ENCODE data around the gene MTERF4. TPM values are rescaled to one million over a fixed set of nuclear protein-coding genes. Genes with fewer than 3 reads are reported as not detected.
"Not testable (repeated sequence)": the region's sequence is repeated elsewhere in the genome, so short reads cannot be mapped to it uniquely, and the experiment has no call there.

The MTERF4 gene
- total and polyA plus RNA-seq, 9 donors: 27.6 to 42.0 (median 32.6) TPM

- WGBS (ENCODE audit: insufficient coverage): no CpG with 5 or more reads among the region's 10 CpGs
- not testable (repeated sequence) for H3K4me3 ChIP-seq (ENCODE audit: low read length); H3K36me3 ChIP-seq (ENCODE audit: control insufficient read depth, insufficient read depth, low read length); H3K27ac ChIP-seq (ENCODE audit: low read length); DNase-seq; H3K9me3 ChIP-seq (replicated peaks; ENCODE audit: control insufficient read depth, low read depth, low read length); H3K27me3 ChIP-seq (ENCODE audit: control insufficient read depth, insufficient read depth, low read length)
- peaks cover 15% of the 10 kb centered on the region for H3K4me1 ChIP-seq (ENCODE audit: control insufficient read depth, insufficient read depth, low read length)
Measured at GRCh38 chr2:241104611-241105010, 2.5 kb upstream of the MTERF4 start.

GRCh38 chr2:241103176-241103595, 1.1 kb upstream of the MTERF4 start:
- H3K9me3 ChIP-seq (replicated peaks; ENCODE audit: control insufficient read depth, low read depth, low read length): no peaks in the 10 kb centered on the region
- peaks cover 15% of the 10 kb centered on the region for H3K4me1 ChIP-seq (ENCODE audit: control insufficient read depth, insufficient read depth, low read length)
- peaks cover 19% of the 10 kb centered on the region for H3K36me3 ChIP-seq (ENCODE audit: control insufficient read depth, insufficient read depth, low read length)
- no peaks in the 10 kb centered on the region for H3K27me3 ChIP-seq (ENCODE audit: control insufficient read depth, insufficient read depth, low read length)
- peak overlapping the region; percentile 91 for H3K4me3 ChIP-seq (ENCODE audit: low read length)
- no peak overlapping the region for H3K27ac ChIP-seq (ENCODE audit: low read length)
- no peak for DNase-seq
- 30% methylated on average over 2 of the region's 5 CpGs for WGBS (ENCODE audit: insufficient coverage)

GRCh38 chr2:241099246-241099645, 2.8 kb downstream of the MTERF4 start:
- Histone ChIP-seq H3K27me3 (ENCODE audit: control insufficient read depth, insufficient read depth, low read length) (no peaks in the 10 kb centered on the region), H3K4me1 (ENCODE audit: control insufficient read depth, insufficient read depth, low read length) (peaks cover 15% of the 10 kb centered on the region), H3K36me3 (ENCODE audit: control insufficient read depth, insufficient read depth, low read length) (peaks cover 49% of the 10 kb centered on the region), H3K27ac (ENCODE audit: low read length) (no peak overlapping the region), H3K9me3 (replicated peaks; ENCODE audit: control insufficient read depth, low read depth, low read length) (no peaks in the 10 kb centered on the region), H3K4me3 (ENCODE audit: low read length) (no peak overlapping the region)
- 95% methylated on average over 5 of the region's 5 CpGs for WGBS (ENCODE audit: insufficient coverage)
- DNase-seq: no peak

GRCh38 chr2:241096979-241097378, 5.1 kb downstream of the MTERF4 start:
- no peak for DNase-seq
- Histone ChIP-seq H3K27ac (ENCODE audit: low read length) (no peak overlapping the region), H3K9me3 (replicated peaks; ENCODE audit: control insufficient read depth, low read depth, low read length) (no peaks in the 10 kb centered on the region), H3K4me3 (ENCODE audit: low read length) (no peak overlapping the region), H3K4me1 (ENCODE audit: control insufficient read depth, insufficient read depth, low read length) (peaks cover 6% of the 10 kb centered on the region), H3K27me3 (ENCODE audit: control insufficient read depth, insufficient read depth, low read length) (no peaks in the 10 kb centered on the region), H3K36me3 (ENCODE audit: control insufficient read depth, insufficient read depth, low read length) (peaks cover 63% of the 10 kb centered on the region)
- WGBS (ENCODE audit: insufficient coverage): 92% methylated on average over 8 of the region's 8 CpGs

- DNase-seq: no peak
- Histone ChIP-seq H3K36me3 (ENCODE audit: control insufficient read depth, insufficient read depth, low read length) (peaks cover 75% of the 10 kb centered on the region), H3K4me1 (ENCODE audit: control insufficient read depth, insufficient read depth, low read length) (no peaks in the 10 kb centered on the region), H3K27me3 (ENCODE audit: control insufficient read depth, insufficient read depth, low read length) (no peaks in the 10 kb centered on the region), H3K27ac (ENCODE audit: low read length) (no peak overlapping the region), H3K9me3 (replicated peaks; ENCODE audit: control insufficient read depth, low read depth, low read length) (no peaks in the 10 kb centered on the region), H3K4me3 (ENCODE audit: low read length) (no peak overlapping the region)
- WGBS (ENCODE audit: insufficient coverage): 93% methylated on average over 10 of the region's 14 CpGs
Measured at GRCh38 chr2:241095594-241096290, 6.3 kb downstream of the MTERF4 start.

GRCh38 chr2:241094924-241095420, 7.1 kb downstream of the MTERF4 start:
- no peak overlapping the region for H3K27ac ChIP-seq (ENCODE audit: low read length)
- 81% methylated on average over 4 of the region's 6 CpGs for WGBS (ENCODE audit: insufficient coverage)
- no peaks in the 10 kb centered on the region for H3K9me3 ChIP-seq (replicated peaks; ENCODE audit: control insufficient read depth, low read depth, low read length)
- no peaks in the 10 kb centered on the region for H3K27me3 ChIP-seq (ENCODE audit: control insufficient read depth, insufficient read depth, low read length)
- H3K4me1 ChIP-seq (ENCODE audit: control insufficient read depth, insufficient read depth, low read length): no peaks in the 10 kb centered on the region
- DNase-seq: no peak
- peaks cover 76% of the 10 kb centered on the region for H3K36me3 ChIP-seq (ENCODE audit: control insufficient read depth, insufficient read depth, low read length)
- H3K4me3 ChIP-seq (ENCODE audit: low read length): no peak overlapping the region

GRCh38 chr2:241094172-241094571, 7.9 kb downstream of the MTERF4 start:
- H3K4me3 ChIP-seq (ENCODE audit: low read length): no peak overlapping the region
- H3K36me3 ChIP-seq (ENCODE audit: control insufficient read depth, insufficient read depth, low read length): peaks cover 75% of the 10 kb centered on the region
- H3K4me1 ChIP-seq (ENCODE audit: control insufficient read depth, insufficient read depth, low read length): no peaks in the 10 kb centered on the region
- H3K9me3 ChIP-seq (replicated peaks; ENCODE audit: control insufficient read depth, low read depth, low read length): no peaks in the 10 kb centered on the region
- H3K27ac ChIP-seq (ENCODE audit: low read length): no peak overlapping the region
- 91% methylated on average over 5 of the region's 7 CpGs for WGBS (ENCODE audit: insufficient coverage)
- H3K27me3 ChIP-seq (ENCODE audit: control insufficient read depth, insufficient read depth, low read length): no peaks in the 10 kb centered on the region
- no peak for DNase-seq

- WGBS (ENCODE audit: insufficient coverage): 77% methylated on average over 8 of the region's 10 CpGs
- not testable (repeated sequence) for DNase-seq; H3K27ac ChIP-seq (ENCODE audit: low read length); H3K4me1 ChIP-seq (ENCODE audit: control insufficient read depth, insufficient read depth, low read length); H3K9me3 ChIP-seq (replicated peaks; ENCODE audit: control insufficient read depth, low read depth, low read length); H3K27me3 ChIP-seq (ENCODE audit: control insufficient read depth, insufficient read depth, low read length); H3K4me3 ChIP-seq (ENCODE audit: low read length)
- H3K36me3 ChIP-seq (ENCODE audit: control insufficient read depth, insufficient read depth, low read length): peaks cover 76% of the 10 kb centered on the region
Measured at GRCh38 chr2:241093133-241093781, 8.8 kb downstream of the MTERF4 start.

- H3K36me3 ChIP-seq (ENCODE audit: control insufficient read depth, insufficient read depth, low read length): peaks cover 78% of the 10 kb centered on the region
- H3K4me1 ChIP-seq (ENCODE audit: control insufficient read depth, insufficient read depth, low read length): no peaks in the 10 kb centered on the region
- WGBS (ENCODE audit: insufficient coverage): 68% methylated on average over 3 of the region's 8 CpGs
- DNase-seq: no peak
- no peaks in the 10 kb centered on the region for H3K27me3 ChIP-seq (ENCODE audit: control insufficient read depth, insufficient read depth, low read length)
- H3K27ac ChIP-seq (ENCODE audit: low read length): no peak overlapping the region
- no peak overlapping the region for H3K4me3 ChIP-seq (ENCODE audit: low read length)
- no peaks in the 10 kb centered on the region for H3K9me3 ChIP-seq (replicated peaks; ENCODE audit: control insufficient read depth, low read depth, low read length)
Measured at GRCh38 chr2:241092677-241093076, 9.4 kb downstream of the MTERF4 start.

- no peak overlapping the region for H3K27ac ChIP-seq (ENCODE audit: low read length)
- 87% methylated on average over 22 of the region's 22 CpGs for WGBS (ENCODE audit: insufficient coverage)
- no peaks in the 10 kb centered on the region for H3K4me1 ChIP-seq (ENCODE audit: control insufficient read depth, insufficient read depth, low read length)
- H3K27me3 ChIP-seq (ENCODE audit: control insufficient read depth, insufficient read depth, low read length): no peaks in the 10 kb centered on the region
- H3K4me3 ChIP-seq (ENCODE audit: low read length): no peak overlapping the region
- DNase-seq: no peak
- no peaks in the 10 kb centered on the region for H3K9me3 ChIP-seq (replicated peaks; ENCODE audit: control insufficient read depth, low read depth, low read length)
- H3K36me3 ChIP-seq (ENCODE audit: control insufficient read depth, insufficient read depth, low read length): peaks cover 78% of the 10 kb centered on the region
Measured at GRCh38 chr2:241091734-241092445, 10.2 kb downstream of the MTERF4 start.

Data from muscle of leg (tissue), 11 donors.